GM21737 (cell line): Measurements from ENCODE around the gene CYP1B1.
"Not testable (repeated sequence)": the region's sequence is repeated elsewhere in the genome, so short reads cannot be mapped to it uniquely, and the experiment has no call there.

Experiments used
- ATAC-seq: cut with Tn5 transposase; IDR thresholded peaks from one replicate; pipeline ENCODE4 v1.9.1; 2021; ENCODE audit warnings: mild to moderate bottlenecking, moderate library complexity; ENCODE audit not compliant: unreplicated experiment

Gene CYP1B1

GRCh38 chr2:38075507-38076151 lies at the start of gene CYP1B1:
CYP1B1 (minus strand) TSS chr2:38076151; CDS start chr2:38075388, 763 bp downstream.
- no peak for ATAC-seq

GRCh38 chr2:38125007-38125406 lies 49.1 kb upstream of the CYP1B1 start:
- ATAC-seq: no peak

- no peak for ATAC-seq
Observed at GRCh38 chr2:38123911-38124310, 48.0 kb upstream of the CYP1B1 start.

- ATAC-seq: no peak
Observed at GRCh38 chr2:38122344-38122743, 46.4 kb upstream of the CYP1B1 start.

- no peak for ATAC-seq
Observed at GRCh38 chr2:38121481-38121880, 45.5 kb upstream of the CYP1B1 start.

GRCh38 chr2:38120829-38121228 lies 44.9 kb upstream of the CYP1B1 start:
- no peak for ATAC-seq

GRCh38 chr2:38120264-38120592 lies 44.3 kb upstream of the CYP1B1 start:
- no peak for ATAC-seq

GRCh38 chr2:38116762-38117161 lies 40.8 kb upstream of the CYP1B1 start:
- no peak for ATAC-seq

- no peak for ATAC-seq
Observed at GRCh38 chr2:38115216-38116032, 39.5 kb upstream of the CYP1B1 start.

GRCh38 chr2:38113981-38114708 lies 38.2 kb upstream of the CYP1B1 start:
- no peak for ATAC-seq

GRCh38 chr2:38113051-38113450 lies 37.1 kb upstream of the CYP1B1 start:
- ATAC-seq: no peak

GRCh38 chr2:38111350-38111749 lies 35.4 kb upstream of the CYP1B1 start:
- not testable (repeated sequence) for ATAC-seq

- no peak for ATAC-seq
Observed at GRCh38 chr2:38109732-38110181, 33.8 kb upstream of the CYP1B1 start.

GRCh38 chr2:38108907-38109731 lies 33.2 kb upstream of the CYP1B1 start:
- ATAC-seq: no peak

GRCh38 chr2:38107738-38108410 lies 31.9 kb upstream of the CYP1B1 start:
- no peak for ATAC-seq

GRCh38 chr2:38106405-38107094 lies 30.6 kb upstream of the CYP1B1 start:
- no peak for ATAC-seq

GRCh38 chr2:38105922-38106321 lies 30.0 kb upstream of the CYP1B1 start:
- ATAC-seq: no peak

- no peak for ATAC-seq
Observed at GRCh38 chr2:38104598-38104997, 28.6 kb upstream of the CYP1B1 start.

GRCh38 chr2:38100328-38100727 lies 24.4 kb upstream of the CYP1B1 start:
- ATAC-seq: no peak
